NCI-H146 treated with DMSO at 0.1 percent for 48 hours (cell line): ENCODE data around the gene RPS27L.

ENCODE experiments used
- DNase-seq: peaks from one replicate; lab custom pipeline; 2025; ENCODE audit not compliant: unreplicated experiment; lab: John Stamatoyannopoulos, UW

The RPS27L gene

GRCh38 chr15:63157118-63157843, at the start of gene RPS27L:
TSS of gene RPS27L (minus strand) at chr15:63157477. CDS start at chr15:63157405, 72 bp downstream.
- peak; percentile 79 for DNase-seq

DNA sequence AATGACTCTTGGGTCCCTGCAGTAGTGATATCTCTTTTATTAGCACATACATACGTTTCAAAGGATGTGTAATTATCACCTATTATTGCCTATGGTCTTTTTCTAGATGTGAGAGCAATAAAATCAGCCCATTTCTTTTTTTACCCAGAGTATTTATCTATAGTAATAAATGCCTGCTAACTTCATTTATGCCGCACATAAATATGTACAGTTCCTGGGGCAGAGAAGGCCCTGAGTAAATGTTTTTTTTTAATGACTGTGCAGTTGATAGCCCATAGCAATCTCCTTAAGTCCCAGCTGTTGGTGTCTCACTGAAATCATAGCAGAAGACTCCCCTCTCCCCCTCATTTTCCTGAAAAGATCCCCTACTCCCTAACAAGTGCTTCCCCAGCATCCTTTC, 48.8 kb upstream of the RPS27L start:
- no peak for DNase-seq

DNA sequence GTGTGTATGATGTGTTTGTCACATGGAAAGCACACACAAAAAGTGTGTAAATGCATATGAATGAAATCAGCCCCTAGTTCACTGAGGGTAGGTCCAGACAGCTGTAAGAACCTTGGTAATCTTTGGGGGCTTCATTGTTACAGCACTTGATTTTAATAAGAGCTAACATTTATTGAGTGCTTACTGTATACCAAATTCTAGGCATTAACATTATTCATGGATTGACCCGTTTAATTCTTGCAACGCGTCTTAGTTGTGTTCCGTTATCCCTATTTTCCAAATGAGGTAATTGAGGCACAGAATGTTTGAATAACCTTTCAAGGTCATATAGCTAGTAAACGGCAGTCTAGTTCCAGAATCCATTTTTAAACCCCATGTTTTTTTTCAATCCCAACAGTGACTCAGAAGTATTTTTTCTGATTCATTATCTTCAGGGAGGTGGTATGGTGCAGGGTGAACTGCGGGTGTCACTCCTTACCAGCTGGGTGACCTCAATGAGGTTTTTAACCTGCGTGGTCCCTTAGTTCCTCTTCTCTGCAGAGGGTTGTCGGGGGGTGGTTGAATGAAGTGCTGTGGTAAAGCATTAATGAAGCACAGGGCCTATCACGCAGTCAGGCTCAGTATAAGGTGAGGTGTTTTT, 46.3 kb upstream of the RPS27L start:
- DNase-seq: no peak

GRCh38 chr15:63202861-63203260, 45.6 kb upstream of the RPS27L start:
- DNase-seq: no peak

GRCh38 chr15:63200464-63201249, 43.4 kb upstream of the RPS27L start:
- no peak for DNase-seq

DNA sequence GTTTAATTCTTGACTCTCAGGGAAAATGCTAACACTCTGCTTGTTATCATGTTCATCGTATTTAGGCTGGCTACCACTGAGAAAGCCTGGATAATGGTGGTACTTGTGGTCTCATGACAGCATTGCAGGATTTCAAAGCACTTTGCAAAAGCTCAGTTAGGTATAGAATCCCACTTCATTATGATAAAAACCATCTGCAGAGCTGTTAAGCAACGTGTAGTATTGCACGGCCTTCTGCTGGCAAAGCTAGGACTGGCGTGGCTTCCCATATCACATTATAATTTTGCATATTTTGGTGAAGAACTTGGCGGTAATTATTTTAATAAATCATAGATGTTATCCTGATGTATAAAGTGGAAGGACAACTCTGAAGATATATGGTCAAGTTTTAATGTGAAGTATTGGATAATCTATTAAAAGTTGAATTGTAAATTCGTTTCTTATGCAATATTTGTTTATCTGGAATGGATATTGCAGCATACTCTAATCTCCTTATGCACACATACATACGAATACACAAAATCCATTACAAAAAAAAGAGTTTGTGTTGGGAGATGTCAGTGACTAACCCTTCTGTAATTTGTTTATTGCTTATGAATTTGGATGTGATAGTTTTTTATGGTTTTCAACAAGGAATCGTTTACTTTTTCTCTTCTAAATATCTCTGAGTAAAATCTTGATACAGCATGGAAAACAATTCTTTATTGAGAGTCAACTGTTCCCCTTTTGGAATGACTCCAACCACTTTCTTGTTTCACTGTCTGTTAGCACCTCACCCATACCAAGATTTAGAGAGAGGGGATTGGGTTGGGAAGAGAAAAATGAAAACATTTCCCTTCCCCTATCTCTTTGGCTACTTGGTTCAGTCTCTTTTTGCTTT, 41.3 kb upstream of the RPS27L start:
- no peak for DNase-seq

GRCh38 chr15:63197626-63198025, 40.3 kb upstream of the RPS27L start:
- no peak for DNase-seq

DNA sequence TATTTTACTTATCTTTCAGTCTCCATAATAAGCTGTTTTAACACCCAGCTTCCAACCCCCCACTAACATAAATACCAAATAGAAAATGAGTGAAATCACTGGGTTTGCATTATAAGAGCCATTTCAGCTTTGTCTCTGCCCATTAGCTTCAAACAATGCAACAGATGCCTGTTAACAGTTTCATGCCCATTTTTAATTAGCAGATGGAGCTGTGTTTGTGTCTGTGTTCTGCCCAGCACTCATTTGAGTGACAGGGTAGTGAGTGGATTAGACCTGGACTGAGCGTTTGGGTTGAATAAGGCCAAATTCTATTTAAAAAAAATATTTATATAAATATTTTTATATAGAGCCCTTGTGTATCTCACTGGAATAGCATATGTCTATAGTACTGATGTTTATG, 39.6 kb upstream of the RPS27L start:
- DNase-seq: no peak

GRCh38 chr15:63195569-63196015, 38.3 kb upstream of the RPS27L start:
- DNase-seq: no peak

GRCh38 chr15:63194880-63195568, 37.7 kb upstream of the RPS27L start:
- DNase-seq: no peak

GRCh38 chr15:63194302-63194701, 37.0 kb upstream of the RPS27L start:
- DNase-seq: no peak

DNA sequence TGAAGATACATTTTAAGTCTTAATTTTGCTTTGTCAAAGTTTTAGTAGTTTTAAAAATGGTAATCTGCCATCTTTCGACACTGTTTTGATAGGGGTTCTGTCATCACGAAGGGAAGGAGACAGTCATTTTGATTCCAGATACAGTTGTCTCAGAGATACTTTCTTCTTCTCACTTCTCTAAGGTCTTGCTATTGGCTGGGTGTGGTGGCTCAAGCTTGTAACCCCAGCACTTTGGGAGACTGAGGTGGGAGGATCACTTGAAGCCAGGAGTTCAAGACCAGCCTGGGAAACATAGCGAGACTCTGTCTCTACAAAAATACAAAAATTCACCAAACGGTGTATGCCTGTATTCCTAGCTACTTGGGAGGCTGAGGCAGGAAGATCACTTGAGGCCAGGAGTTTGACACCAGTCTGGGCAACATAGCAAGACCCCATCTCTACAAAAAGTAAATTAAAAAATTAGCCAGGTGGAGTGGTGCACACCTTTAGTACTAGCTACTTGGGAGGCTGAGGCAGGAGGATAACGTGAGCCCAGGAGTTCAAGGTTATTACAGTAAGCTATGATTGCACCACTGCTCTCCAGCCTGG, 35.4 kb upstream of the RPS27L start:
- DNase-seq: no peak

GRCh38 chr15:63191895-63192618, 34.8 kb upstream of the RPS27L start:
- DNase-seq: no peak

GRCh38 chr15:63190769-63191649, 33.7 kb upstream of the RPS27L start:
- no peak for DNase-seq

GRCh38 chr15:63189941-63190768, 32.9 kb upstream of the RPS27L start:
- no peak for DNase-seq

DNA sequence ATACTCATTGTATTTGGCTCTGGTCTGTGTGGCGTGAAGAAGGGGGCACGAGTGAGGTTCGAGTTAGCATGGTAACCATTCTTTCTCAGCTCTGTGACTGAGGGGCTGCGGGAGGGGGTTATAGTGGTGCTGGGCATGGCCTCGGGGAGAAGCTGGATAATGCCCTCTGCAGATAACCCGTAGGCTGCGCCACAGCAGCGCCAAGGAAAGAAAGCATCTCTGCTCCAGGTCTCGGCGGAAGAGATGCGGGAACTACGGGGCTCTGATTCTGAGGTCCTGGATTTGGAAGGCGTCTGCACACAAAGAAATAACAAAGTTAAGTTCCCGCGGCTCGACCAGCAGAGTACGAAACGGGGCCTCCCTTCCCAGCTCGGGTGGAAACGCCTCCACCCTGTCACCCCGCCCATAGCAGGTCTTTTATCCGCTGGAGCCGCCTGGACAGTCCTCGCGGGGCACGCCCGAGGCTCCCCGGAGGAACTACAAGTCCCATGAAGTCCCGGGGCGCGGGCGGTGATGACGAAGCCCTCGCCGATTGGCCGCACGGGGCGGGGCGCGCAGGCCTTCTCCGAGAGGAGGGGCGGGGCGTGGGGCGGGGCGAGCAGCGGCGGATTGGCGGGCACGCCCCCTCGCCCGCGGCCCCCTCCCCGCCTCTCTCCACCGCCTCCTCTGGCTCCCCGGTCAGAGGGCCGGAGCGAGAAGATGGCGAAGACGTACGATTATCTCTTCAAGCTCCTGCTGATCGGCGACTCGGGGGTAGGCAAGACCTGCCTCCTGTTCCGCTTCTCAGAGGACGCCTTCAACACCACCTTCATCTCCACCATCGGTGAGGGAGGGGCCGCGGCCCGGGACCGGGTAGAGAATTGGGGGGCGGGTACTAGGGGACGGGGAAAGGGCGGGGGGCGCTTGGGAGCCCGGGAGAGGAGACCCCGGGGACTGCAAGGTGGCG, 31.9 kb upstream of the RPS27L start, which contains the start of gene RAB8B:
Gene RAB8B (plus strand): TSS at position 681 of the 946 bp plus-strand sequence. CDS start 19 bp downstream, at position 700.
- peak; percentile 84 for DNase-seq
